NCI-H128 (cell line): Measurements from ENCODE around the gene CHMP1A.

Experiments used
- DNase-seq: peaks from one replicate; lab custom pipeline; 2025; ENCODE audit not compliant: unreplicated experiment; lab: John Stamatoyannopoulos, UW

Gene CHMP1A

DNA sequence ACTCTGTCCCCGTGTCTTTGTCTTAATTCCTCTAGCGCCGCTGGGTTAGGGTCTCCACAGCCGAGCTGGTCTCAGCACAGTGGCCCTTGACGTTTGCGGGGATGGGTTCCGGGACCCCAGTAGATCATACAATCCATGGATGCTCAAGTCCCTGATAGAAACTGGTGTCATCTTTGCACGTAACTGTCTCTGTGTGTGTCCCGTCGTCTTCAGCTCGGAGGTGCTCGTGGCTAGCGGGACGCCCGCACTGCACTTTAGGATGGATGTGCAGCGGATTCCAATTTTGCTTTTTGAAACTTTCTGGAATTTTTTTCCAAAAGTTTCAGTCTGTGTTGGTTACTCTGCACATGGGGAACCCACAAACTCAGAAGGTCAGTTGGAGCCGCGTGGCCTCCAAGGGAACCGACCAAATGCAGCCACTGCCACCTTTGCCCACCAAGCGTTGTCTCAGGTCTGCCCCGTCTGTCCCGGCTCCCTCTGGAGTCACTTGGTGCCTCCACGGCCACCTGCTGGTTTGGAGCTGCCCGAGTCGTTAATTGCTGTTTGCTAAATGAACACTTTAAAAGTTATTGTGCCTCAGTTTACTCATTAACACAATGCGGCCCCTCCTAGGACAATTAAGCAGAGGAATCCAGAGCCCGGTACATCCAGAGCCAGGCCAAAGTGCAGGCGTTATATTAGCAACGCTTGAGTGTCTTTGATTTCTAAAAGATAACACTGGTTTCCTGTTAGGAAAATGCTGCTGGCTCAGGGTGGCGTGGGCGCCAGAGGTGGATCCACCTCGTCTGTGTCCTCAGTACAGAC is 49.4 kb downstream of the CHMP1A start:
- DNase-seq = no peak

DNA sequence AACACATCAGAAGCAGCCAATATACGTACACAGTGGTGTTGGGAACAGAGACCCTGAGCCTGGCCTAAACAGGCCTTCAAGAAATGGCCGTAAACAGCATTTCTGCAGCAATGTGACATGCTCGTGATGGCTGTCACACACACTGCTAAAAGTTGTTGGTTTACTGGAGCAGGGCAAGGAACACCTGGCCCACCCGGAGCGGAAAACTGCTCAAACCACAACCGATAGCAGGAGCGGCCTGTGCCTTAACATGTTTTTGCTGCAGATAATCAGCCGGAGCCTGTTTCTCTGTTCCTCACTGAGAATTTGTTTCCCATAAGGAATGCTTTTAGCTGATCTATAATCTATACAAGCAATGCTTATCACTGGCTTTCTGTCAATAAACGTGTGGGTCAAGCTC is 50.1 kb downstream of the CHMP1A start:
- DNase-seq = no peak

DNA sequence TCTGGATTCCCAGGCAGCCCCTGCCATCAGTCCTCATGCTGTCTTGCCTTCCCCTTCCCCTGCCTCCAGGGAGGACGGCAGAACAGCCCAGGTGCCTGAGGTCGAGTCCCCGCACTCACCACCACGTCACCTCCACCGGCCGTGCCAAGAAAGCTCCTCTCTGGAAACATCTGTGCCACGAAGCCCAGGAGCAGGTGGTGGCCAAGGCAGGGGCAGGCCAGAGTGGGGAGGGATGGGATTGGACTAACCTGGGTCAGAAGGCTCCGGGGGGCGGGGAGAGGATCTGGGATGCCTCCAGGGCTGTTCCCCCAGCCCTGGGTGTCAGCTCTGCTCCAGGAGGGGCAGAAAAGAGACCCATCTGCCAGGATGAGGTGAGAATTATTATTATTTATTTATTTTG is 51.5 kb downstream of the CHMP1A start:
- DNase-seq = no peak

DNA sequence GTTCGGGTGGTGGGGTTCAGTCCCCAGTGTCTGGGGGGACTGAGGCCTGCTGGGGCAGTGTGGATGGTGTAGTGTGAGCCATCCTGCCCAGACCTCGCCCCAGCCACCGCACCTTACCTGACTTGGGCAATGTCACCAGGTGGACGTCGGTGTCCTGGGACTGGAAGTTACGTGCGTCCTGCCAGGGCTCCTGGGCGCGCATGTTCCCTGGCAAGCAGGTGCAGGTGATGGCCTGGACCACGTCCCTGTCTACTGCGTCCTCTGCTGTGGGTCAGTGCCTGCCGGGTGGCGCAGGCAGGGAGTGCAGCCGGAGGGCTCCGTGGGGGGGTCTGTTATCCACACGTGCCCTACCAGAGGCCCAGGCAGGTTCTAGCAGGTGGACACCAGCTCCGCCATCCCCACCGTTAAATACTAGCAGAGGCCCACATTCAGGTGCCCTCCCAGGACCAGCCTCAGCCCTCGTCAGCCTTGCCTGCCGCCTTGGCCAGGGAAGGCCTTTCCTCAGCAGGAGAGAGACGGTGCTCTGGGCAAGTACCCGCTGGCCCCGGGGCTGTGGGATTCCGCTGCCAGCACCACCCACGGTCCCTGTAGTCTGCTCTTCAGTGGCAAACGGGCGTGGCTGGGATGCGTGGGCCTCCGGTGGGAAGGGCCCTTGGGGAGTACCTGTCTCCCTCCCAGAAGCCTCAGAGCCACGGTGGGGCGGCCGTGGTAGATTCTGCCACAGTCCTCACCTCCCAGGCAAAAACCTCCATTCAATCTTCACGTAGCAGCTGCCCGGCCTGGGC is 52.1 kb downstream of the CHMP1A start:
- DNase-seq = no peak

DNA sequence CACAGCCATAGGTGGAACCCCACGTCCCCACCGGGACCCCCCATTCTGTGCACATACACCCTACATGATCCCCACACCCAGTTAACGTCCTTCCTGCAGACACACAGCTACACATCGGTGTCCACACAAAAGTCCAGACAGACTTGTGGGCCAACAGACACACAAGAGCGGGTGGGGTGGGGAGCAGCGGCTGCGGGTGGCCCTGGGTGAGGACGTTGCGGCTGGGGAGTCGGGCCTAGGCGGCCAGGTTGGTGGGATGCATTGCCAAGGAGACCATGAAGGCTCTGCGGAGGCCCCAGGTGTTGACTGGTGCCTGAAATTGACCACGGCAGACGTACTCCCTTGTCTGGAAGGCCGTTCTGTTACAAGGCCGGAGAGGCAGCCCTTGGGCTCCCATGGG is 52.7 kb downstream of the CHMP1A start:
- no peak for DNase-seq

DNA sequence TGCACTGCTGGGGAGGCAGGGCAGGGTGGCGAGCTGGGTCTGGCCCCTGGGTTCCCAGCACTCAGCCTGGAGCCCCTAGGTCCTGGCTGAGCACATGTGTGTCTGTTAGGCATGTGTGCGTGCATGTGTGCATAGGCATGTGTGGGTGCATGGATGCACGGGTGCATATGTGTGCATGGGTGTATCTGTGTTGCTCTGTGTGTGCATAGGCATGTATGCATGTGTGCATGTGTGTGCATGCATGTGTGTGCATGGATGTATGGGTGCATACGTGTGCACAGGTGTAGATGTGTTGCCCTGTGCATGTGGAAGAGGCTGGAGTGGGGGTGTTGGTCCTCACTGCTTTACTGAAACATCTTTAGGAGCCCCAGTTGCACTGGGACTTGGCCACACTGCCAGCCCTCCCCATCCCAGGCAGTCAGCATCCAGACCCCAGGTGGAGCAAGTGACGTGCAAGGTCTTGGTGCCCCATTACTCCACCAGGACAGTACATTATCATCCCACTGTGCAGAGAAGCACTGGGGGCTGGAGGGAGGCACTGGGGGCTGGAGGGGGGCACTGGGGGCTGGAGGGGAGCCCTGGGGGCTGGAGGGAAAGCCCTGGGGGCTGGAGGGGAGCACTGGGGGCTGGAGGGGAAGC is 54.4 kb downstream of the CHMP1A start:
- no peak for DNase-seq

DNA sequence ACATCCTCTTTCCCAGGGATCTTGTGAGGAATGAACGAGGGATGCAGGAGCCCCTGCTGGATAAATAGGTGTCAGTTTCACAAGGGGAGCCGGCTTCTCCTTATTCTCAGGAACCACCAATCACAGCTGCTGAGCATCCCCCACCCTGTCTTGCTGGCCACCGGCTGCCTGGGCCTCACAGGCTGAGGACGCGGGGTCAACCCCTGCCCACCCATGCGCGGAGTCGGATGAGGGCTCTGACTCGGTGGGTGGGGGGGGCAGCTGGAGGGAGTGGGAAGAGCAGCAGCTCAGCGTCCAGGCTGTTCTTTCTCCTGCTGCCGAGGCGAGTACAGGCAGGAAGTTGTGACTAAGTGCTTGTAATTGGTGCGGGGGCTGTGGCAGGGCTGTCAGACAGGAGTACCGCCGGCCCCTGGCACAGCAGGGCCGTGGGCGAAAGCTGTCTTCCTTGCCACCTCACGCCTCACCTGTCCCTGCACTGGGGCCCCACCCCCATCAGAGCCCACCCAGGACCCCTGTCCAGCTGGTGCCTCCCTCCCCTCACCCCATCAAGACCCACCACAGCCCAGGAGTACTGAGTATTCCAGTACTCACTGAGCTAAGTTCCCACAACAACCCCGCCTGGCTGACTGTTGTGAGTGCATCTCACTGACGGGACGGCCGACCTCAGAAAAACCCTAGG is 55.1 kb downstream of the CHMP1A start:
- peak; percentile 2 for DNase-seq

DNA sequence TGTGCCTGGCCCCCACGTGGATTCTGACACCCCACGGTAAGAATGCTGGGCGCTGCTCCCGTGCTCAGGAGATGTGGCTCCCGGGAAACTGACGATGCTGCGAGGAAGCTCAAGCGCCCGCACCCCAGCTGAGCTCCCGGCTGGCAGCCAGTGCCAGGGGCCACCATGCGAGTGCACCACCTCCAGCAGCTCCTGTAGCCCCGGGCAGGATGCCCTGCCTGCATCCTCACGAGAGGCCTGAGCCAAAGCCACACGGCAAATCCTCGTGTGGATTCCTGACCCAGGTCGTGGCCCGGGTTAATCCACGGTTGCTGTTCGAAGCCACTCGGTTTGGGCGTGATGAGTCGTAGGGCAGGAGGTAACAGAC is 55.6 kb downstream of the CHMP1A start:
- DNase-seq = no peak

DNA sequence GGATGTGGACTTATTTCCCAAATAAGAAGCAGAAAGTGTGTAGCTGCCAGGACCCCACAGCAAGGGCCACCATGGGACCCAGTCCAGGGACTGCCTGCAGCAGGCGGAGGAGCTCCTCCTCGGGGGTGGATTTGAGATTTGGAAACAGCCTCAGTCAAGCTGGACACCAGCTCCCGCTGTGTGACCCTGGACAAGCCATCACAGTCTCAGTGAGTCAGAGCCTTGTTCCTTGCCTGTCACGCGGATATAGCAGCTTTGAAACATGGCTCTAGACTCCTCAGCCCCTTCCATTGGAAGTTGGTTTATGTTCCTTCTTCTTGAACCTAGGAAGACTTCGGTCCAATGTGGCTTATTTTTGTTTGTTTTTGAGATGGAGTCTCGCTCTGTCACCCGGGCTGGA is 56.6 kb downstream of the CHMP1A start:
- no peak for DNase-seq

DNA sequence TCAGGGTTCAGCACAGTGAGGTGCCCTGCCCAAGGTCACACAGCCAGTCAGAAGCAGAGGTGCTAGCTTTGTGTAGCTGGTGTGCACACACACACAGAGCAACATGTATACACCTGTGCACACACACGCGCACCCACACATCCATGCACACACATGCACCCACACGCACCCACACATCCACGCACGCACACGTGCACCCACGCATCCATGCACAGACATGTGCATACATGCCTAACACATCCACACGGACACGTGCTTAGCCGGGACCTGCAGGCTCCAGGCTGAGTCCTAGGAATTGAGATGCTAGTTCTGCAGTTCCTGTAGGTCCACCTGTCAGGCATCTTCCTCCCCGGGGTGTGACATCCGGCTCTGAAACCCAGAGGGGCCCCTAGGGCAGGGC is 57.1 kb downstream of the CHMP1A start:
- no peak for DNase-seq

DNA sequence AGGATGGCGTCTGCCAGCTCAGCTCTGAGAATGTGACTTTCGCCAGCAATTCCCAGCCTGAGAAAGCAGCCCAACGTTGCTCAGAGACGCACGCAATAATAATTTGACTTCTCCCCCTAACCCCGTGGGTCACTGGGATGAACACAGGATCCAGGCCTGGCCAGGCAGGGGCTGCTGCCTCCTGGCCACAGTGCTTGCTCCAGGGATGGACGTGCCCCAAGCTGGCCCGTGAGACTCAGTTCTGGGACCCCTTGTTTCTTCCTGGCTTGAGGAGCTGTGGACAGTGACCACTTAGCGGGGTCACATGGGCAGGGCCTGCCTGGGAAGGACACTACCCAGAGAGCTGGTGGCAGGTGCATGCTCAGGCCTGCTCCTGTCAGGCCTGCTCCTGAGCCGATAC is 57.6 kb downstream of the CHMP1A start:
- no peak for DNase-seq

DNA sequence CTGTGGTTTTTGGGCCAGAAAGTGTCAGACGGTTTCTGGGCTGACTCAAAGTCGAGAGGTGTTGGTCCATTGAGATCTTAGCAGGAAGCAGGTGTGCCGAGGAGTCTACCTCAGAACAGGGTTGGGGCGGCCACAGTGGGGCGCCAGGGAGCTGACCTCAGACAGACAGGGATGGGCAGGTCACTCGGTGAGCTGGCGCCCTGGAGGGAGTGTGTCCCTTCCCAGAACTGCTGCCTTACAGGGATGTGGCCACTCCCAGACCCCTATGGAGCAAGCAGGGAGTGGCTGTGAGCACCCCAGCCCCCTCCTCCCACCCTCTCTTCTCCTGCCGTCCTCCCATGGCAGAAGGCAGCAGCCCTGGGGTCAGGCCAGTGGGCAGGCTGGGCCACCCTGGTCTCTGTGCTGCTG is 58.1 kb downstream of the CHMP1A start:
- DNase-seq = no peak

DNA sequence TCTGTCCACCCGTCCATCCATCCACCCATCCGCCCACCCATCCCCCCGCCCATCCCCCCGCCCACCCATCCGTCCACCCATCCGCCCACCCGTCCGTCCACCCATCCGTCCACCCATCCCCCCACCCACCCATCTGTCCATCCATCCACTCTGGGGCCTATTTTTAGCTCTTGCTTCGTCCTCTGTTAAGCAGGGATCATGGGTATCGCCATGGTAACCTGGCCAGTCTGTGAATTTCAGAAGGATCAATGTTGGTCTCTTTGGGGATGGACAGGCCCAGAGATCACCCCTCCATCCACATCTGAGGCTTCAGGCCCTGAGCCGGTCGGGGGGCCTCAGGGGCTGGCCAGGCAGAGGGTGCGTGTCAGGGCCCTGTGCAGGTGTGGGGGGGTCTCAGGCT is 59.3 kb downstream of the CHMP1A start:
- DNase-seq = no peak

DNA sequence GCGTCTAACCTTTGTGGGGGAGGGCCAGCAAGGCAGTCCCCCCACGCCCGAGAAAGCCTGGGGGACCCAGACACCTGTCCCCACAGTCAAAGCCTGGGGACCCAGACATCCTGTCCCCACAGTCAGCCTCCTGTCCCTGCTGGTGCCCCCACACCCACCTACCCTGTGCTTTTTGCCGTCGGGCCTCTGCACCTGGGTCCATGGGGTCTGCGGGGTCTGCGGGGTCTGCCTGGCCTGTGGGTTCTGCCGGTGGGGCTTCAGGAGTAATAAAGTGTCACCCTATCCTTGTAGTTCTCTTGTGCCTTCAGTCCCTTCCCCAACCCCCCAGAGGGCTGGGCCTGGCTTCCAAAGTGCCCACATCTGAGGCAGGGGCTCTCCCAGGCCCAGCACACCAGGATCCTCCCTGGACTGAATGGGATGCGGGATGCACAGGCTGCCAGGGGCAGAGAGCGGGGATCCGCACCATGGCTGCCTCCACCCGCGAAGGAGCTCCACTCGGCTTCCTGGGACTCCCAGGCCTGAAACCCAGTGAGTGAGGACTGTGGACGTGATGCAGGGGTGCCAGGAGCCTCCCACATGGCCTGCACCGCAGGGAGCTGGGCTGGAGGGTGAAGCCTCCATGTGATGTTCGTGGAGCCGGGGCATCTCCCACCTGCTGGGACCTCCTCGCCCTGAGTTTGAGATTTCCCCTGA is 60.4 kb downstream of the CHMP1A start:
- DNase-seq = no peak

DNA sequence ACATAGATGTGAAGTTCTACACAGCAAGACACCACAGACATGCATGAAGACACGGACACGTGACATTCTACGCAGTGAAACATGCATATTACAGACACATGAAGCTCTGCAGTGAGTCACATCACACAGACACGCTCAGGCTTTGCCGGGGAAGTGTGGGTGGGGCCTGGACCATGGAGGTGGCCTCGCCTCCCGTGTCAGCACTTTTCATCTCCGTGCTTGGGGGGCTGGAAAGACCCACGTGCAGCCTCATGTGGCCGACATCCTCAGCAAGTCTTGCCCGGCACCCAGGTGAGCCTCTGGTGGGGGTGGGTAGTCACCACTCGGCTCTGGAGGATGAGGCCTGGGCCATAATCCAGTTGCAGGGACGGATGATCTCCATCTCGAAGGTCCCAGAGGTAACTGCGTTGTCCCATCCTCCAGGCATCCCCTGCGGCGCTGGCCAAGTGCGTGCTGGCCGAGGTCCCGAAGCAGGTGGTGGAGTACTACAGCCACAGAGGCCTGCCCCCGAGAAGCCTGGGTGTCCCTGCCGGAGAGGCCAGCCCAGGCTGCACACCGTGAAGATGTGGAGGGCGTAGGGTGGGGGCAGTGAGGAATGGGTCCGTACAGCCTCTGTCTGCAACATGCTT is 61.3 kb downstream of the CHMP1A start:
- no peak for DNase-seq

DNA sequence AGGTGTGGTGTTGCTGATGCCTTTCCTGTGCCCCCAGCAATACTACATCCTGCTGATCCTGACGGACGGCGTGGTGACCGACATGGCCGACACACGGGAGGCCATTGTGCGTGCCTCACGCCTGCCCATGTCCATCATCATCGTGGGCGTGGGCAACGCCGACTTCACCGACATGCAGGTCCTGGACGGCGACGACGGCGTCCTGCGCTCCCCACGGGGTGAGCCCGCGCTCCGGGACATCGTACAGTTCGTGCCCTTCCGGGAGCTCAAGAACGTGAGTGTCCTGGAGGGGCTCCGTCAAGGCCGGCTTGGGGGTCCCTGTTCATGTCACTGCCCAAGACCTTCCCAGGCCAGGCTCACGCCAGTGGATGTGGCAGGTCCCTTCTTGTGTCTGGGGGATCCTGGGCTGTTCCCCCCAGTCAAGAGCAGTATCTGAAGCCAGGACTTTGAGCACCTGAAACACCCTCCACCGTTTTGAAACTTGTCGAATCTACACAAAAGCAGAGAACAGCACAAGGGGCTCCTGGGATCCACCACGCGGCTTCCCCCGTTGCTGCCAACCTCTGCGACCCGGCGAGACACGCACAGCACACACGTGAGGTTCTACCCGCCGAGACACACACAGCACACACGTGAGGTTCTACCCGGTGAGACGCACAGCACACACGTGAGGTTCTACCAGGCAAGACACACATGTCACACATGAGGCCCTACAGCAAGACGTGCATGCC is 62.0 kb downstream of the CHMP1A start:
- DNase-seq = no peak
